ENCODE results near the gene SLC8B1. TPM values are rescaled to one million over a fixed set of nuclear protein-coding genes. Genes with fewer than 3 reads are reported as not detected.
A peak's percentile ranks its signal among the peaks of the same experiment; 100 is the strongest.

The SLC8B1 gene
- total RNA-seq, 2 experiments from 2014 or later: 85.3 to 92.7 TPM

DNA sequence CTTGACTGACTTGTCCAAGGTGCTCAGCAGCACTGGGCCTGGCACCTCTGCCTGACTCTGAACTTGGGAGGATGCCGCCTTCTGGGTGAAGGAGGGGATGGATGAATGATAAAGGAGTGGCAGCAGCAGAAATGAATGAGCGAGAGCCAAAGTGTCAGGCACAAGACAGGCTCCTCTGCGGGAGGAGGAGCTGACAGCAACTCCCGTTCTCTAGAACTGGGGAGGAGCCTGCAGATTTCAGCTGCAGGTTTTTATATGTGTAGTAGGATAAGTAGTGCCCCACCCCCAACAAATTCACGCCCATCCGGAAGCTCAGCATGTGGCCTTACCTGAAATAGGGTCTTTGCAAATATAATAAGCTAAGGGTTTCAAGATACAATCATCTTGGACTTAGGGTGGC is 33.1 kb downstream of the SLC8B1 start:
- no peak overlapping the region for H3K4me3 ChIP-seq (ENCODE audit: low read length)
- H3K36me3 ChIP-seq (ENCODE audit: insufficient read depth, low read length): peaks cover 68% of the 10 kb centered on the region
- no peak overlapping the region for H3K27ac ChIP-seq (ENCODE audit: low read depth in 1 of 2, low read length in 2 of 2)
- intact Hi-C loops (cut with DNase I, micrococcal nuclease): no loop called here
- H3K4me3 Mint-ChIP-seq: no peak overlapping the region
- peaks cover 15% of the 10 kb centered on the region for H3K4me1 ChIP-seq (ENCODE audit: insufficient read depth, low read length)
- DNase-seq: no peak
- H3K9me3 Mint-ChIP-seq: no peaks in the 10 kb centered on the region
- CTCF ChIA-PET: no interaction called here
- POLR2A ChIA-PET: no interaction called here
- no peaks in the 10 kb centered on the region for H3K27me3 Mint-ChIP-seq
- H3K9me3 ChIP-seq (ENCODE audit: control insufficient read depth in 1 of 2, insufficient read depth in 1 of 2, low read length in 2 of 2): no peaks in the 10 kb centered on the region
- H3K36me3 Mint-ChIP-seq (ENCODE audit: low read depth): peaks cover 63% of the 10 kb centered on the region
- ATAC-seq (ENCODE audit: poor library complexity): no peak
- H3K27me3 ChIP-seq (ENCODE audit: control insufficient read depth in 1 of 2, insufficient read depth in 2 of 2, low read length in 2 of 2): no peaks in the 10 kb centered on the region
- H3K27ac Mint-ChIP-seq: peak overlapping the region; percentile 49
- H3K4me1 Mint-ChIP-seq (ENCODE audit: low read depth): peaks cover 15% of the 10 kb centered on the region
- TF ChIP-seq, protein P1, sequence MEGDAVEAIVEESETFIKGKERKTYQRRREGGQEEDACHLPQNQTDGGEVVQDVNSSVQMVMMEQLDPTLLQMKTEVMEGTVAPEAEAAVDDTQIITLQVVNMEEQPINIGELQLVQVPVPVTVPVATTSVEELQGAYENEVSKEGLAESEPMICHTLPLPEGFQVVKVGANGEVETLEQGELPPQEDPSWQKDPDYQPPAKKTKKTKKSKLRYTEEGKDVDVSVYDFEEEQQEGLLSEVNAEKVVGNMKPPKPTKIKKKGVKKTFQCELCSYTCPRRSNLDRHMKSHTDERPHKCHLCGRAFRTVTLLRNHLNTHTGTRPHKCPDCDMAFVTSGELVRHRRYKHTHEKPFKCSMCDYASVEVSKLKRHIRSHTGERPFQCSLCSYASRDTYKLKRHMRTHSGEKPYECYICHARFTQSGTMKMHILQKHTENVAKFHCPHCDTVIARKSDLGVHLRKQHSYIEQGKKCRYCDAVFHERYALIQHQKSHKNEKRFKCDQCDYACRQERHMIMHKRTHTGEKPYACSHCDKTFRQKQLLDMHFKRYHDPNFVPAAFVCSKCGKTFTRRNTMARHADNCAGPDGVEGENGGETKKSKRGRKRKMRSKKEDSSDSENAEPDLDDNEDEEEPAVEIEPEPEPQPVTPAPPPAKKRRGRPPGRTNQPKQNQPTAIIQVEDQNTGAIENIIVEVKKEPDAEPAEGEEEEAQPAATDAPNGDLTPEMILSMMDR (IDR thresholded peaks at IDR 0.05): no peak

DNA sequence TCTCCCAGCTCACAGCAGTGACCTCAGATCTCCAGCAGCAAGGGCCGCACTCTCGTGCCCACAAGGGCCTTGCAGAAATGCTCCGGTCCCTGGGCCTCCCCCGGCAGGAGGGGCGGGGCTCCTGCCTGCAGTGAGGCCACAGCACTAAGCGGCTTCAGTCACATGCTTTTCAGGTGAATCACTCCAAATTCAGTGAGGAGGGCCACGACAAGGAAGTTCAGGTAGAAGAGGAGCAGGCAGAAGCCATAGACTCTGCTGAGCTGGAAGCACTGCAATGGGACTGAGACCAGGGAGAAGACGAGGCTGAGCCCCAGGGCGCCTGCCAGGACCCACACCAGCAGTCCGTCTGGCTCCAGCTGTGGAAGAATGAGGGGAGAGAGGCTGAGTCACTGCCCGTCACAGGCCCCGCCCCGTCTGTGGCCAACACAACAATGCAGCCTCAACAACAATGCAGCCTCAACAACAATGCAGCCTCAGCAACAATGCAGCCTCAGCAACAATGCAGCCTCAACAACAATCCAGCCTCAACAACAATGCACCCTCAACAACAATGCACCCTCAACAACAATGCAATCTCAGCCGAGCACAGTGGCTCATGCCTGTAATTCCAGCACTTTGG is 35.2 kb downstream of the SLC8B1 start:
- DNase-seq (no peak), ATAC-seq (ENCODE audit: poor library complexity) (no peak)
- Histone ChIP-seq H3K27me3 (ENCODE audit: control insufficient read depth in 1 of 2, insufficient read depth in 2 of 2, low read length in 2 of 2) (no peaks in the 10 kb centered on the region), H3K4me3 (ENCODE audit: low read length) (no peak overlapping the region), H3K9me3 (ENCODE audit: control insufficient read depth in 1 of 2, insufficient read depth in 1 of 2, low read length in 2 of 2) (no peaks in the 10 kb centered on the region), H3K27ac (ENCODE audit: low read depth in 1 of 2, low read length in 2 of 2) (no peak overlapping the region), H3K4me1 (ENCODE audit: insufficient read depth, low read length) (peaks cover 15% of the 10 kb centered on the region), H3K36me3 (ENCODE audit: insufficient read depth, low read length) (peaks cover 60% of the 10 kb centered on the region)
- Mint-ChIP-seq H3K4me1 (ENCODE audit: low read depth) (peaks cover 15% of the 10 kb centered on the region), H3K27ac (no peak overlapping the region), H3K27me3 (no peaks in the 10 kb centered on the region), H3K9me3 (no peaks in the 10 kb centered on the region), H3K4me3 (no peak overlapping the region), H3K36me3 (ENCODE audit: low read depth) (peaks cover 65% of the 10 kb centered on the region)
- ChIA-PET CTCF (no interaction called here), POLR2A (no interaction called here)
- intact Hi-C loops (cut with DNase I, micrococcal nuclease): no loop called here
- TF ChIP-seq, protein P1 (IDR thresholded peaks at IDR 0.05): no peak

DNA sequence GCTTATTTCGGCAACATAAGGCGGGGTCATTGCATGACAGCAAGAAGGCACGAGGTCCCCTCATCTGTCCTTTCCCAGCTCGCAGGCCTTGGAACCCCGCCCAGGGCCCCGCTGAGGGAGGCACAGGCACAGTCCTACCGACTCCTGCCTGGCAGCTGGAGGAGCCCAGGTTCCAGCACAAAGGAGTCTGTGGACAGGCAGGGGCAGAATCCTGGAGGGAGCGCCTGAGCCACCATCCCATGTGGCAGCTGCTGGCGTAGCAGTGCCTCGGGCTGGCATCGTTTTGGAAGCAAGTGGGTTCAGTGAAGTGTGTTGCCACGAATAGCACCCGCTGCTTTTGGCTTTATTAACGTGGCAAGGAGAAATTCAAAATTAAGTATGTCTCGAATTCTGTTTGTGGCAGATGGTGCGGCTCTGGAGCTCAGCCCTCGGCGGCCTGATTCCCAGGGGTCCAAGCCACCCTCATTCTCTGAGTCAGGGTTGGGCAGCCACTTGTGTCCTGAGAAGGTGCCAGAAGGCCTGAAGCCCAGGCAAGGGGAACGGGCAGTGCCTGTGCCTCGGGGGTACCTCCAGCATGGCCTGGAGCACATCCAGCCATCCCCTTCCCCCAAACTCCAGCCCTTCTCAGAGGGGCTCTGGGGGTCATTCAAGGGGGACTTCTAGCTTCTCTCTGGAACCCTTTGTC is 35.9 kb downstream of the SLC8B1 start:
- Histone ChIP-seq H3K27me3 (ENCODE audit: control insufficient read depth in 1 of 2, insufficient read depth in 2 of 2, low read length in 2 of 2) (no peaks in the 10 kb centered on the region), H3K36me3 (ENCODE audit: insufficient read depth, low read length) (peaks cover 59% of the 10 kb centered on the region), H3K4me1 (ENCODE audit: insufficient read depth, low read length) (peaks cover 12% of the 10 kb centered on the region), H3K27ac (ENCODE audit: low read depth in 1 of 2, low read length in 2 of 2) (no peak overlapping the region), H3K9me3 (ENCODE audit: control insufficient read depth in 1 of 2, insufficient read depth in 1 of 2, low read length in 2 of 2) (no peaks in the 10 kb centered on the region), H3K4me3 (ENCODE audit: low read length) (no peak overlapping the region)
- Mint-ChIP-seq H3K4me1 (ENCODE audit: low read depth) (peaks cover 15% of the 10 kb centered on the region), H3K27ac (no peak overlapping the region), H3K4me3 (no peak overlapping the region), H3K36me3 (ENCODE audit: low read depth) (peaks cover 63% of the 10 kb centered on the region), H3K9me3 (no peaks in the 10 kb centered on the region), H3K27me3 (no peaks in the 10 kb centered on the region)
- POLR2A ChIA-PET: no interaction called here
- ATAC-seq (ENCODE audit: poor library complexity) (no peak), DNase-seq (no peak)
- intact Hi-C loops (cut with DNase I, micrococcal nuclease): no loop called here
- CTCF ChIA-PET: no interaction called here
- TF ChIP-seq, protein P1 (IDR thresholded peaks at IDR 0.05): no peak
